Gastrocnemius medialis (tissue), 4 donors: ENCODE data around the gene EIF4E2. TPM values are rescaled to one million over a fixed set of nuclear protein-coding genes. Genes with fewer than 3 reads are reported as not detected.

Source experiments
- ATAC-seq, 2 donors: fragments of 150-250 bp; one replicate each; pipeline ENCODE4 v1.9.1; 2016
- DNase-seq, 2 donors: peaks; one replicate each; pipeline ENCODE4 v3.0.0-alpha.2; 2019
- H3K27ac ChIP-seq, 4 donors: fragments of 200-600 bp; sonication (generic); 1 replicate in 1 of 4; 2 replicates in 3 of 4; pipeline ENCODE4 v1.5.1; 2016 to 2018; ENCODE audit warnings: mild to moderate bottlenecking in 2 of 4, moderate library complexity in 1 of 4
- H3K27me3 ChIP-seq, 3 donors: fragments of 200-600 bp; sonication (generic) in 2 of 3; 1 replicate in 1 of 3; 2 replicates in 2 of 3; pipeline versions ENCODE4 v1.5.1 to v1.6.0; 2016 to 2019; ENCODE audit warnings: mild to moderate bottlenecking in 1 of 3, moderate library complexity in 1 of 3
- H3K36me3 ChIP-seq, 2 donors: fragments of 200-600 bp; sonication (generic) in 1 of 2; one replicate each; pipeline ENCODE4 v1.5.1; 2017 to 2018
- H3K4me1 ChIP-seq, 2 donors: fragments of 200-600 bp; sonication (generic) in 1 of 2; one replicate each; pipeline ENCODE4 v1.5.1; 2016 to 2017; ENCODE audit warnings: mild to moderate bottlenecking in 2 of 2
- H3K4me3 ChIP-seq, 4 donors: fragments of 200-600 bp; sonication (generic) in 3 of 4; 1 replicate in 1 of 4; 2 replicates in 3 of 4; pipeline ENCODE4 v1.5.1; 2016 to 2019; ENCODE audit warnings: mild to moderate bottlenecking in 2 of 4
- H3K9me3 ChIP-seq, 3 donors: fragments of 200-600 bp; sonication (generic) in 2 of 3; 1 replicate in 1 of 3; 2 replicates in 2 of 3; pipeline ENCODE4 v1.5.1; 2016 to 2019
- CTCF ChIP-seq, 5 experiments: fragments of 450-650 bp in 3 of 5; fragments of 200-600 bp in 2 of 5; sonication (generic) in 2 of 5; IDR thresholded peaks in 4 of 5; conservative IDR thresholded peaks in 1 of 5; 1 replicate in 4 of 5; 2 replicates in 1 of 5; pipeline ENCODE4 v1.5.1; 2016 to 2019; ENCODE audit warnings: antibody characterized with exemption in 5 of 5, mild to moderate bottlenecking in 3 of 5, moderate library complexity in 3 of 5
- POLR2A ChIP-seq, 2 donors: fragments of 450-650 bp; IDR thresholded peaks; one replicate each; pipeline ENCODE4 v1.6.1; 2017; ENCODE audit warnings: antibody characterized with exemption in 2 of 2, mild to moderate bottlenecking in 2 of 2, moderate library complexity in 2 of 2
- in situ Hi-C, 4 donors: fragments of 200-750 bp; cut with MboI; loops; one replicate each; pipeline versions ENCODE4 v1.15.0 to v1.8.0; 2017; ENCODE audit warnings: low sequenced_read_pairs in 4 of 4
- intact Hi-C: fragments of 100-400 bp; cut with DNase I; formaldehyde crosslinking; loops from one replicate; pipeline ENCODE4 v1.15.1; 2023; ENCODE audit warnings: low total_unique reads
- total RNA-seq, 4 donors: library from RNA; depleted of rRNA; stranded (reverse); fragments of >200 nt; gene quantifications; one replicate each; pipeline versions ENCODE4 v1.1.0 to v1.2.3, GENCODE V29; 2016

The EIF4E2 gene
- total RNA-seq, 4 donors from 2014 or later: 57.9 to 111 (median 71.2) TPM

- peak overlapping the region; percentile 95 to 100 (median 99) for H3K27ac ChIP-seq
- DNase-seq (no peak), ATAC-seq (no peak)
- H3K27me3 ChIP-seq: no peaks in the 10 kb centered on the region
- intact Hi-C loops (loop anchor here (2.0 kb wide), 2 partner anchors 23 to 25 kb away; partner anchors contain the start of gene CHRND), in situ Hi-C loops (no loop called here)
- no peaks in the 10 kb centered on the region for H3K9me3 ChIP-seq
- TF ChIP-seq CTCF (IDR thresholded peaks at IDR 0.05 in 4 of 5, conservative IDR thresholded peaks at IDR 0.05 in 1 of 5) (no peak), POLR2A (IDR thresholded peaks at IDR 0.05) (no peak)
- H3K36me3 ChIP-seq: peaks cover 0 to 22% of the 10 kb centered on the region in 2 donors
- H3K4me3 ChIP-seq: peak overlapping the region; percentile 70 to 100 (median 92)
- peaks cover 48 to 59% of the 10 kb centered on the region in 2 donors for H3K4me1 ChIP-seq
Observed at GRCh38 chr2:232551776-232552175, 1.3 kb downstream of the EIF4E2 start.

GRCh38 chr2:232556426-232556825 lies 5.9 kb downstream of the EIF4E2 start:
- intact Hi-C loops: no loop called here
- Histone ChIP-seq H3K4me3 (no peak overlapping the region), H3K4me1 (peaks cover 39 to 41% of the 10 kb centered on the region in 2 donors), H3K27me3 (no peaks in the 10 kb centered on the region), H3K36me3 (peaks cover 0 to 58% of the 10 kb centered on the region in 2 donors), H3K27ac (peak overlapping the region in 2 of 4 donors; percentile 32 to 48), H3K9me3 (no peaks in the 10 kb centered on the region)
- DNase-seq: no peak
- in situ Hi-C loops: no loop called here
- ATAC-seq: no peak
- TF ChIP-seq CTCF (IDR thresholded peaks at IDR 0.05 in 4 of 5, conservative IDR thresholded peaks at IDR 0.05 in 1 of 5): no peak
- no peak for TF ChIP-seq POLR2A (IDR thresholded peaks at IDR 0.05)

GRCh38 chr2:232562515-232563151 lies 12.1 kb downstream of the EIF4E2 start:
- DNase-seq: no peak
- TF ChIP-seq CTCF (IDR thresholded peaks at IDR 0.05 in 4 of 5, conservative IDR thresholded peaks at IDR 0.05 in 1 of 5) (no peak), POLR2A (IDR thresholded peaks at IDR 0.05) (no peak)
- intact Hi-C loops: no loop called here
- peaks cover 0 to 14% of the 10 kb centered on the region in 2 donors for H3K4me1 ChIP-seq
- peaks cover 0 to 88% of the 10 kb centered on the region in 2 donors for H3K36me3 ChIP-seq
- no peak for ATAC-seq
- no peaks in the 10 kb centered on the region for H3K27me3 ChIP-seq
- H3K4me3 ChIP-seq: no peak overlapping the region
- no peak overlapping the region for H3K27ac ChIP-seq
- in situ Hi-C loops: no loop called here
- H3K9me3 ChIP-seq: no peaks in the 10 kb centered on the region

- peaks cover 0 to 23% of the 10 kb centered on the region in 2 donors for H3K4me1 ChIP-seq
- in situ Hi-C loops: no loop called here
- no peak overlapping the region for H3K4me3 ChIP-seq
Observed at GRCh38 chr2:232563580-232563979, 13.1 kb downstream of the EIF4E2 start.

More at GRCh38 chr2:232563580-232563979, 13.1 kb downstream of the EIF4E2 start:
- H3K27me3 ChIP-seq: no peaks in the 10 kb centered on the region
- H3K36me3 ChIP-seq: peaks cover 0 to 88% of the 10 kb centered on the region in 2 donors
- TF ChIP-seq POLR2A (IDR thresholded peaks at IDR 0.05) (no peak), CTCF (IDR thresholded peaks at IDR 0.05 in 4 of 5, conservative IDR thresholded peaks at IDR 0.05 in 1 of 5) (no peak)
- H3K27ac ChIP-seq: no peak overlapping the region
- DNase-seq: no peak
- no peaks in the 10 kb centered on the region for H3K9me3 ChIP-seq
- ATAC-seq: no peak
- intact Hi-C loops: no loop called here
